DMS114 treated with DMSO at 0.1 percent for 48 hours (cell line): ENCODE measurements around the gene SUPT6H.

Experiments used
- DNase-seq: peaks from one replicate; lab custom pipeline; 2025; ENCODE audit not compliant: unreplicated experiment; lab: John Stamatoyannopoulos, UW

The SUPT6H gene

GRCh38 chr17:28700278-28700677 is 38.3 kb downstream of the SUPT6H start:
- DNase-seq = no peak

- no peak for DNase-seq
Measured at GRCh38 chr17:28700830-28701492, 39.0 kb downstream of the SUPT6H start.

GRCh38 chr17:28702026-28702751 is 40.2 kb downstream of the SUPT6H start:
- no peak for DNase-seq

GRCh38 chr17:28702752-28703150 is 40.7 kb downstream of the SUPT6H start:
- no peak for DNase-seq

- no peak for DNase-seq
Measured at GRCh38 chr17:28703552-28704218, 41.7 kb downstream of the SUPT6H start.

GRCh38 chr17:28704219-28704858 is 42.3 kb downstream of the SUPT6H start:
- no peak for DNase-seq

- DNase-seq = no peak
Measured at GRCh38 chr17:28705074-28705659, 43.2 kb downstream of the SUPT6H start.

- no peak for DNase-seq
Measured at GRCh38 chr17:28705728-28706334, 43.8 kb downstream of the SUPT6H start.

GRCh38 chr17:28706471-28707338 is 44.7 kb downstream of the SUPT6H start:
- DNase-seq = no peak

GRCh38 chr17:28707339-28707720 is 45.3 kb downstream of the SUPT6H start:
- DNase-seq = no peak

GRCh38 chr17:28710861-28711722 is 49.1 kb downstream of the SUPT6H start:
- DNase-seq = peak; percentile 76

- DNase-seq = no peak
Measured at GRCh38 chr17:28711723-28712031, 49.7 kb downstream of the SUPT6H start, which contains the start of gene PROCA1. Gene PROCA1 (minus strand): TSS chr17:28711888. CDS start chr17:28711660, 228 bp downstream.

GRCh38 chr17:28712032-28712704 is 50.2 kb downstream of the SUPT6H start:
- DNase-seq = no peak

- DNase-seq = no peak
Measured at GRCh38 chr17:28712705-28713415, 50.9 kb downstream of the SUPT6H start.

GRCh38 chr17:28714281-28714680 is 52.3 kb downstream of the SUPT6H start:
- DNase-seq = no peak

GRCh38 chr17:28715217-28715616 is 53.2 kb downstream of the SUPT6H start:
- DNase-seq = no peak

- no peak for DNase-seq
Measured at GRCh38 chr17:28716740-28717577, 55.0 kb downstream of the SUPT6H start.
